ENCODE measurements around the gene NECAB2.

The NECAB2 gene

GRCh38 chr16:83961591-83961990 is 6.5 kb upstream of the NECAB2 start:
- ATAC-seq (replicated peaks) (no peak), DNase-seq (no peak)
- H3K27ac Mint-ChIP-seq: no peak overlapping the region
- H3K4me3 Mint-ChIP-seq: no peak overlapping the region
- peaks cover 0 to 3% of the 10 kb centered on the region in 2 donors for H3K27me3 Mint-ChIP-seq
- peaks cover 39 to 40% of the 10 kb centered on the region in 2 donors for H3K36me3 Mint-ChIP-seq
- no peaks in the 10 kb centered on the region for H3K9me3 Mint-ChIP-seq
- peaks cover 9 to 13% of the 10 kb centered on the region in 2 donors for H3K4me1 Mint-ChIP-seq

- H3K36me3 Mint-ChIP-seq: peaks cover 38 to 45% of the 10 kb centered on the region in 2 donors
- no peaks in the 10 kb centered on the region for H3K9me3 Mint-ChIP-seq
- ATAC-seq (replicated peaks): no peak
- no peak overlapping the region for H3K4me3 Mint-ChIP-seq
- no peak for DNase-seq
- H3K27me3 Mint-ChIP-seq: peaks cover 6 to 13% of the 10 kb centered on the region in 2 donors
- H3K4me1 Mint-ChIP-seq: peaks cover 8 to 12% of the 10 kb centered on the region in 2 donors
- no peak overlapping the region for H3K27ac Mint-ChIP-seq
Observed at GRCh38 chr16:83963277-83964119, 4.5 kb upstream of the NECAB2 start.

- no peak overlapping the region for H3K27ac Mint-ChIP-seq
- H3K4me1 Mint-ChIP-seq: peaks cover 9 to 12% of the 10 kb centered on the region in 2 donors
- ATAC-seq (replicated peaks) (no peak), DNase-seq (no peak)
- H3K9me3 Mint-ChIP-seq: no peaks in the 10 kb centered on the region
- peaks cover 16 to 24% of the 10 kb centered on the region in 2 donors for H3K27me3 Mint-ChIP-seq
- H3K36me3 Mint-ChIP-seq: peaks cover 31 to 38% of the 10 kb centered on the region in 2 donors
- H3K4me3 Mint-ChIP-seq: no peak overlapping the region
Observed at GRCh38 chr16:83964684-83965443, 3.2 kb upstream of the NECAB2 start.

GRCh38 chr16:83965444-83966152 is 2.4 kb upstream of the NECAB2 start:
- H3K36me3 Mint-ChIP-seq: peaks cover 27 to 36% of the 10 kb centered on the region in 2 donors
- no peak overlapping the region for H3K27ac Mint-ChIP-seq
- H3K9me3 Mint-ChIP-seq: no peaks in the 10 kb centered on the region
- ATAC-seq (replicated peaks) (no peak), DNase-seq (no peak)
- peaks cover 18 to 30% of the 10 kb centered on the region in 2 donors for H3K27me3 Mint-ChIP-seq
- H3K4me3 Mint-ChIP-seq: no peak overlapping the region
- peaks cover 8 to 14% of the 10 kb centered on the region in 2 donors for H3K4me1 Mint-ChIP-seq

GRCh38 chr16:83966153-83966696 is 1.8 kb upstream of the NECAB2 start:
- no peaks in the 10 kb centered on the region for H3K9me3 Mint-ChIP-seq
- peaks cover 8 to 14% of the 10 kb centered on the region in 2 donors for H3K4me1 Mint-ChIP-seq
- no peak overlapping the region for H3K4me3 Mint-ChIP-seq
- no peak overlapping the region for H3K27ac Mint-ChIP-seq
- ATAC-seq (replicated peaks) (no peak), DNase-seq (no peak)
- peaks cover 21 to 30% of the 10 kb centered on the region in 2 donors for H3K36me3 Mint-ChIP-seq
- H3K27me3 Mint-ChIP-seq: peaks cover 18 to 36% of the 10 kb centered on the region in 2 donors

- Mint-ChIP-seq H3K9me3 (no peaks in the 10 kb centered on the region), H3K4me3 (no peak overlapping the region), H3K27me3 (peaks cover 26 to 45% of the 10 kb centered on the region in 2 donors), H3K36me3 (peaks cover 16 to 26% of the 10 kb centered on the region in 2 donors), H3K4me1 (peaks cover 8 to 14% of the 10 kb centered on the region in 2 donors), H3K27ac (no peak overlapping the region)
- ATAC-seq (replicated peaks) (no peak), DNase-seq (no peak)
Observed at GRCh38 chr16:83967091-83967490, 953 bp upstream of the NECAB2 start.

GRCh38 chr16:83968306-83968851 is 335 bp downstream of the NECAB2 start:
- ATAC-seq (replicated peaks): peak in 1 of 2 donors; percentile 45
- peak overlapping the region; percentile 71 to 72 for H3K4me3 Mint-ChIP-seq
- peaks cover 7 to 10% of the 10 kb centered on the region in 2 donors for H3K4me1 Mint-ChIP-seq
- no peak for DNase-seq
- H3K27me3 Mint-ChIP-seq: peaks cover 36 to 52% of the 10 kb centered on the region in 2 donors
- H3K9me3 Mint-ChIP-seq: no peaks in the 10 kb centered on the region
- H3K27ac Mint-ChIP-seq: no peak overlapping the region
- peaks cover 16 to 26% of the 10 kb centered on the region in 2 donors for H3K36me3 Mint-ChIP-seq

- ATAC-seq (replicated peaks): no peak
- no peak for DNase-seq
- peaks cover 43 to 56% of the 10 kb centered on the region in 2 donors for H3K27me3 Mint-ChIP-seq
- H3K4me1 Mint-ChIP-seq: peaks cover 3 to 5% of the 10 kb centered on the region in 2 donors
- no peak overlapping the region for H3K27ac Mint-ChIP-seq
- peaks cover 15 to 22% of the 10 kb centered on the region in 2 donors for H3K36me3 Mint-ChIP-seq
- H3K4me3 Mint-ChIP-seq: peak overlapping the region; percentile 65 to 66
- H3K9me3 Mint-ChIP-seq: no peaks in the 10 kb centered on the region
Observed at GRCh38 chr16:83968891-83969649, 1.0 kb downstream of the NECAB2 start.

- peaks cover 3 to 5% of the 10 kb centered on the region in 2 donors for H3K4me1 Mint-ChIP-seq
- peaks cover 49 to 63% of the 10 kb centered on the region in 2 donors for H3K27me3 Mint-ChIP-seq
- peak overlapping the region in 1 of 2 donors; percentile 26 for H3K4me3 Mint-ChIP-seq
- DNase-seq (no peak), ATAC-seq (replicated peaks) (no peak)
- H3K9me3 Mint-ChIP-seq: no peaks in the 10 kb centered on the region
- H3K36me3 Mint-ChIP-seq: peaks cover 11 to 18% of the 10 kb centered on the region in 2 donors
- H3K27ac Mint-ChIP-seq: peak overlapping the region; percentile 59
Observed at GRCh38 chr16:83969771-83970429, 1.9 kb downstream of the NECAB2 start.

- Mint-ChIP-seq H3K9me3 (no peaks in the 10 kb centered on the region), H3K4me3 (no peak overlapping the region), H3K27ac (no peak overlapping the region), H3K36me3 (peaks cover 11 to 16% of the 10 kb centered on the region in 2 donors), H3K27me3 (peaks cover 54 to 68% of the 10 kb centered on the region in 2 donors), H3K4me1 (peaks cover 3 to 5% of the 10 kb centered on the region in 2 donors)
- ATAC-seq (replicated peaks): no peak
- DNase-seq: no peak
Observed at GRCh38 chr16:83970430-83970815, 2.4 kb downstream of the NECAB2 start.

- no peak overlapping the region for H3K4me3 Mint-ChIP-seq
- H3K36me3 Mint-ChIP-seq: peaks cover 5 to 7% of the 10 kb centered on the region in 2 donors
- no peak overlapping the region for H3K27ac Mint-ChIP-seq
- no peak for ATAC-seq (replicated peaks)
- peaks cover 3 to 7% of the 10 kb centered on the region in 2 donors for H3K4me1 Mint-ChIP-seq
- no peaks in the 10 kb centered on the region for H3K9me3 Mint-ChIP-seq
- H3K27me3 Mint-ChIP-seq: peaks cover 56 to 75% of the 10 kb centered on the region in 2 donors
- DNase-seq: no peak
Observed at GRCh38 chr16:83971165-83972130, 3.4 kb downstream of the NECAB2 start.

Measured in stimulated activated naive B cell treated with anti-CD40 and anti-IgM and Interleukin-4, amounts not matched to agents 10 μg/mL and 1 μg/mL and 100 μg/mL, for 72 hours (primary cell).